Measurements from ENCODE around the gene DMD. TPM values are rescaled to one million over a fixed set of nuclear protein-coding genes. Genes with fewer than 3 reads are reported as not detected.

DMD gene
- total and polyA plus RNA-seq, 2 donors (not counting 1 experiment from before 2014, with no cell fraction given), result 2.0 to 51.8 TPM

DNA sequence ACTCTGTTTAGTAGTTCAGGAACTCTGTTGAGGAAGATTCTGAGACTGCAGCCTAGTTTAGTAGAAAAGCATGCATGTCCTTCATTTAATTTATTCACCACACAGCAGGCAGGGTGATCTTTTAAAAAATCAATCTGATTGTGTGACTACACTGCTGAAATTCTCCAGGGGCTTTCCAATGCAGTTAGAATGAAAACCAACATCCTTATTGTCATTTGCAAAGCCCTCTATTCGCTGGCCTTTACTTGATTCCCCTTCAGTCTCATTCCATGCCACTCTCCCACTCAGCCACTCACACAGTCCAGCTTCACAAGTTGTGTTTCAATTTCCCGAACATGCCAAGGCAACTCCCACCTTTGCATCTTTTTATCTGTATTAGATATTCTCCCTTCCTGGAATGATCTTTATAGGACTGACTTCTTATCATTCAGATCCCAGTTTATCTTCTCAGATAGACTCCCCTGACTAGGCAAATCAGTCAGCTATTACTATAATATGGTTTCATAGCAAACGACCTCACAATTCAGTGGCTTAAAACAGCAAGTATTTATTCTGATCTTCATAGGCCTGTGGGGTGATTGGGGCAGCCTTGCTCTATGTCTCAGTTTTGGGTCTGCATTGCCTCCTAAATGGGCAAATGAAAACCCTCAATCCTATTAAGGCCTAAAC is 2118.2 kb downstream of the DMD start:
- intact Hi-C loops (cut with micrococcal nuclease), result no loop called here
- no CpG with 5 or more reads among the region's 3 CpGs for WGBS (ENCODE audit: insufficient coverage)
- no peak overlapping the region for H3K4me2 ChIP-seq (replicated peaks; ENCODE audit: low read depth, low read length, poor library complexity, severe bottlenecking)

DNA sequence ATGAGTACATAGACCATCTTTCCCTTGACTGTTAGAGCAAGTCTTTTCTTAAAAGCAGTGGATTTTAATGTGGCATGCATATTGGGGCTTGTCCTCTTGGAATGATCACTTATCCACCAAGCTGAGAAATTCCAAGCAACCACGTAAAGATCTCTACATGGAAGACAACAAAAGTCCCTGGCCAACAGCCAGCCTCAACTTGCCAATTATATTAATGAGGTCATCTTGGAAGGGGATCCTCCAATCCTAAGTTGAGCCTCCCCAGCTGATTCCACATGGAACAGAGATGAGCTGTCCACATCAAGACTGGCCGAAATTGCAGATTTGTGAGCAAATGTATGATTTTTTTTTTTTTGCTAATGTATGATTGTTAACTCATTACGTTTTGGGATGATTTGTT is 2118.9 kb downstream of the DMD start:
- Mint-ChIP-seq H3K27me3 (no peaks in the 10 kb centered on the region), H3K4me3 (no peak overlapping the region), H3K9me3 (ENCODE audit: insufficient read depth) (no peaks in the 10 kb centered on the region), H3K4me1 (no peaks in the 10 kb centered on the region), H3K27ac (no peak overlapping the region)
- no peaks in the 10 kb centered on the region for H3K4me1 ChIP-seq (ENCODE audit: control insufficient read depth in 2 of 2, insufficient read depth in 2 of 2, low read length in 2 of 2)
- no peaks in the 10 kb centered on the region for H4K20me1 ChIP-seq (ENCODE audit: control insufficient read depth, insufficient read depth, low read length, poor library complexity, severe bottlenecking)
- no peak overlapping the region for H3K4me2 ChIP-seq (replicated peaks; ENCODE audit: low read depth, low read length, poor library complexity, severe bottlenecking)
- no peaks in the 10 kb centered on the region for H3K36me3 ChIP-seq (replicated peaks in 1 of 2; ENCODE audit: control extremely low read depth in 1 of 2, control insufficient read depth in 1 of 2, extremely low read depth in 1 of 2, insufficient read depth in 2 of 2, low read length in 1 of 2)
- no CpG with 5 or more reads among the region's 3 CpGs for WGBS (ENCODE audit: insufficient coverage)
- H2AFZ ChIP-seq (ENCODE audit: insufficient read depth, low read depth, low read length, poor library complexity, severe bottlenecking), result no peak overlapping the region
- H3K9ac ChIP-seq (ENCODE audit: low read length), result no peak overlapping the region
- H3K79me2 ChIP-seq (ENCODE audit: control insufficient read depth, insufficient read depth, low read length), result no peaks in the 10 kb centered on the region
- TF ChIP-seq EZH2 (IDR thresholded peaks at IDR 0.05; ENCODE audit: borderline replicate concordance, insufficient read depth, low read depth, low read length, poor library complexity, severe bottlenecking), result no peak
- TF ChIP-seq, protein P1, sequence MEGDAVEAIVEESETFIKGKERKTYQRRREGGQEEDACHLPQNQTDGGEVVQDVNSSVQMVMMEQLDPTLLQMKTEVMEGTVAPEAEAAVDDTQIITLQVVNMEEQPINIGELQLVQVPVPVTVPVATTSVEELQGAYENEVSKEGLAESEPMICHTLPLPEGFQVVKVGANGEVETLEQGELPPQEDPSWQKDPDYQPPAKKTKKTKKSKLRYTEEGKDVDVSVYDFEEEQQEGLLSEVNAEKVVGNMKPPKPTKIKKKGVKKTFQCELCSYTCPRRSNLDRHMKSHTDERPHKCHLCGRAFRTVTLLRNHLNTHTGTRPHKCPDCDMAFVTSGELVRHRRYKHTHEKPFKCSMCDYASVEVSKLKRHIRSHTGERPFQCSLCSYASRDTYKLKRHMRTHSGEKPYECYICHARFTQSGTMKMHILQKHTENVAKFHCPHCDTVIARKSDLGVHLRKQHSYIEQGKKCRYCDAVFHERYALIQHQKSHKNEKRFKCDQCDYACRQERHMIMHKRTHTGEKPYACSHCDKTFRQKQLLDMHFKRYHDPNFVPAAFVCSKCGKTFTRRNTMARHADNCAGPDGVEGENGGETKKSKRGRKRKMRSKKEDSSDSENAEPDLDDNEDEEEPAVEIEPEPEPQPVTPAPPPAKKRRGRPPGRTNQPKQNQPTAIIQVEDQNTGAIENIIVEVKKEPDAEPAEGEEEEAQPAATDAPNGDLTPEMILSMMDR (IDR thresholded peaks at IDR 0.05), result no peak
- ATAC-seq (ENCODE audit: low read depth), result no peak
- intact Hi-C loops (cut with micrococcal nuclease), result no loop called here
- DNase-seq, result no peak
- no peaks in the 10 kb centered on the region for H3K9me3 ChIP-seq (ENCODE audit: control extremely low read depth in 1 of 3, control insufficient read depth in 2 of 3, insufficient read depth in 1 of 3, low read length in 2 of 3)
- no peak overlapping the region for H3K4me3 ChIP-seq (ENCODE audit: control extremely low read depth in 1 of 5, extremely low read depth in 1 of 5, insufficient read depth in 1 of 5, low read depth in 2 of 5, low read length in 4 of 5)
- ChIA-PET POLR2A (no interaction called here), CTCF (interaction anchor here (0.7 kb wide), 1 partner anchor 382 kb away, joined by 3 read pairs; no protein-coding TSS in a partner anchor)
- no peaks in the 10 kb centered on the region for H3K27me3 ChIP-seq (replicated peaks in 1 of 4; ENCODE audit: control extremely low read depth in 1 of 4, control insufficient read depth in 3 of 4, insufficient read depth in 4 of 4, low read length in 3 of 4)
- H3K27ac ChIP-seq (ENCODE audit: low read length in 2 of 2), result no peak overlapping the region

More for the DNA sequence above, 2118.2 kb downstream of the DMD start:
- no peak overlapping the region for H3K27ac Mint-ChIP-seq
- H3K36me3 ChIP-seq (replicated peaks in 1 of 2; ENCODE audit: control extremely low read depth in 1 of 2, control insufficient read depth in 1 of 2, extremely low read depth in 1 of 2, insufficient read depth in 2 of 2, low read length in 1 of 2), result no peaks in the 10 kb centered on the region
- no peaks in the 10 kb centered on the region for H3K9me3 ChIP-seq (ENCODE audit: control extremely low read depth in 1 of 3, control insufficient read depth in 2 of 3, insufficient read depth in 1 of 3, low read length in 2 of 3)
- no peaks in the 10 kb centered on the region for H3K27me3 ChIP-seq (replicated peaks in 1 of 4; ENCODE audit: control extremely low read depth in 1 of 4, control insufficient read depth in 3 of 4, insufficient read depth in 4 of 4, low read length in 3 of 4)
- no peaks in the 10 kb centered on the region for H3K9me3 Mint-ChIP-seq (ENCODE audit: insufficient read depth)
- no peaks in the 10 kb centered on the region for H3K79me2 ChIP-seq (ENCODE audit: control insufficient read depth, insufficient read depth, low read length)
- H3K27me3 Mint-ChIP-seq, result no peaks in the 10 kb centered on the region
- no peaks in the 10 kb centered on the region for H3K4me1 ChIP-seq (ENCODE audit: control insufficient read depth in 2 of 2, insufficient read depth in 2 of 2, low read length in 2 of 2)
- CTCF ChIA-PET, result no interaction called here
- no peak for TF ChIP-seq EZH2 (IDR thresholded peaks at IDR 0.05; ENCODE audit: borderline replicate concordance, insufficient read depth, low read depth, low read length, poor library complexity, severe bottlenecking)
- TF ChIP-seq, protein P1 (IDR thresholded peaks at IDR 0.05), result no peak
- H4K20me1 ChIP-seq (ENCODE audit: control insufficient read depth, insufficient read depth, low read length, poor library complexity, severe bottlenecking), result no peaks in the 10 kb centered on the region
- ATAC-seq (ENCODE audit: low read depth) (no peak), DNase-seq (no peak)
- H3K9ac ChIP-seq (ENCODE audit: low read length), result no peak overlapping the region
- POLR2A ChIA-PET, result no interaction called here
- no peak overlapping the region for H3K4me3 ChIP-seq (ENCODE audit: control extremely low read depth in 1 of 5, extremely low read depth in 1 of 5, insufficient read depth in 1 of 5, low read depth in 2 of 5, low read length in 4 of 5)
- H3K4me3 Mint-ChIP-seq, result no peak overlapping the region
- H2AFZ ChIP-seq (ENCODE audit: insufficient read depth, low read depth, low read length, poor library complexity, severe bottlenecking), result no peak overlapping the region
- no peaks in the 10 kb centered on the region for H3K4me1 Mint-ChIP-seq
- no peak overlapping the region for H3K27ac ChIP-seq (ENCODE audit: low read length in 2 of 2)
